ENCODE measurements around the gene CD151.

The CD151 gene

GRCh38 chr11:843818-844692, 11.3 kb downstream of the CD151 start:
- DNase-seq, result no peak

- peak; percentile 48 for DNase-seq
Measured at GRCh38 chr11:844693-845644, 12.2 kb downstream of the CD151 start.

- no peak for DNase-seq
Measured at GRCh38 chr11:845872-846495, 13.2 kb downstream of the CD151 start.

- no peak for DNase-seq
Measured at GRCh38 chr11:846496-847098, 13.8 kb downstream of the CD151 start.

- DNase-seq, result no peak
Measured at GRCh38 chr11:847876-848275, 15.1 kb downstream of the CD151 start.

- DNase-seq, result no peak
Measured at GRCh38 chr11:848380-848931, 15.7 kb downstream of the CD151 start.

GRCh38 chr11:849104-849824, 16.5 kb downstream of the CD151 start:
- no peak for DNase-seq

GRCh38 chr11:849951-850774, 17.4 kb downstream of the CD151 start:
- DNase-seq, result no peak

GRCh38 chr11:850775-851763, 18.3 kb downstream of the CD151 start:
- DNase-seq, result no peak

- DNase-seq, result no peak
Measured at GRCh38 chr11:852762-853161, 20.0 kb downstream of the CD151 start.

- DNase-seq, result no peak
Measured at GRCh38 chr11:853682-854448, 21.1 kb downstream of the CD151 start.

GRCh38 chr11:854601-855329, 22.0 kb downstream of the CD151 start:
- DNase-seq, result no peak

- no peak for DNase-seq
Measured at GRCh38 chr11:855330-855674, 22.6 kb downstream of the CD151 start.

- no peak for DNase-seq
Measured at GRCh38 chr11:855796-856195, 23.0 kb downstream of the CD151 start.

GRCh38 chr11:856397-856796, 23.6 kb downstream of the CD151 start:
- DNase-seq, result no peak

- DNase-seq, result no peak
Measured at GRCh38 chr11:858053-858761, 25.5 kb downstream of the CD151 start.

- DNase-seq, result no peak
Measured at GRCh38 chr11:858762-859339, 26.1 kb downstream of the CD151 start.

All from DMS 273 treated with DMSO at 0.1 percent for 48 hours (cell line).